GM19395 (cell line): ENCODE measurements around the gene BAIAP2L1.
"Not testable (repeated sequence)": the region's sequence is repeated elsewhere in the genome, so short reads cannot be mapped to it uniquely, and the experiment has no call there.

Source experiments
- ATAC-seq: cut with Tn5 transposase; IDR thresholded peaks from one replicate; pipeline ENCODE4 v1.9.1; 2021; ENCODE audit warnings: mild to moderate bottlenecking, moderate library complexity; ENCODE audit not compliant: unreplicated experiment

Gene BAIAP2L1

DNA sequence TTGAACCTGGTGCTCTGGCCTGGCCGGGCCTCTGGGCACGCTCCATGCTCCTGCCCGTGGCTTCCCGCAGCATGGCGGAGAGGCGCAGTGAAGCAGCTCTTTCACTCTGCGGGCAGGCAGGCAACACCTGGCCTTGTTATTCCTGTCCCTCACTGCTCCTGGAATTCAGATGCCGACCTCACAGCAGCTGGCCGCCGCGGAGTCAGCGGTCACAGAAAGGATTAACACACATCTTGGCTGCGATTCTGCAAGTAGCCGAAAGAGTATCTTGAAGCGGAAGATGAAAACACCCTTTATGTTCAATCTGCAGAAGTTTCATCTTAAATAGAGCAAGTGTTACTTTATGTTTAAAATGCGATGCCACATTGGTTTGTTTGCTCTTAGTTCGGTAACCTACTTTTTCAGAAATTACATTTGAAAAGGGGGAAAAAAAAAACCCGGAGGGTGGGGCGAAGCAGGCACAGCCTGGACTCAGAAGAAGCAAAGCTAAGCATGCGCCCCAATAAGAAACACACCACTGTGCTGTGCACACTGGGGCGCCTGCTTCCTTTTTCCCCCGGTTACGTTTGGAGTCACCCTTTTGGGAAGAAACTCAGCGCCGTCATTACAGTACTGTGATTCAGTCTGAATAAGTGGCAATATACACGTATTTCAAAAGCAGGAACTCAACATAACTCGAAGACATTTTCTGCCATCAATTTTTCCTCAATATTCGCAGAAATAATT is 77.1 kb downstream of the BAIAP2L1 start:
- no peak for ATAC-seq

DNA sequence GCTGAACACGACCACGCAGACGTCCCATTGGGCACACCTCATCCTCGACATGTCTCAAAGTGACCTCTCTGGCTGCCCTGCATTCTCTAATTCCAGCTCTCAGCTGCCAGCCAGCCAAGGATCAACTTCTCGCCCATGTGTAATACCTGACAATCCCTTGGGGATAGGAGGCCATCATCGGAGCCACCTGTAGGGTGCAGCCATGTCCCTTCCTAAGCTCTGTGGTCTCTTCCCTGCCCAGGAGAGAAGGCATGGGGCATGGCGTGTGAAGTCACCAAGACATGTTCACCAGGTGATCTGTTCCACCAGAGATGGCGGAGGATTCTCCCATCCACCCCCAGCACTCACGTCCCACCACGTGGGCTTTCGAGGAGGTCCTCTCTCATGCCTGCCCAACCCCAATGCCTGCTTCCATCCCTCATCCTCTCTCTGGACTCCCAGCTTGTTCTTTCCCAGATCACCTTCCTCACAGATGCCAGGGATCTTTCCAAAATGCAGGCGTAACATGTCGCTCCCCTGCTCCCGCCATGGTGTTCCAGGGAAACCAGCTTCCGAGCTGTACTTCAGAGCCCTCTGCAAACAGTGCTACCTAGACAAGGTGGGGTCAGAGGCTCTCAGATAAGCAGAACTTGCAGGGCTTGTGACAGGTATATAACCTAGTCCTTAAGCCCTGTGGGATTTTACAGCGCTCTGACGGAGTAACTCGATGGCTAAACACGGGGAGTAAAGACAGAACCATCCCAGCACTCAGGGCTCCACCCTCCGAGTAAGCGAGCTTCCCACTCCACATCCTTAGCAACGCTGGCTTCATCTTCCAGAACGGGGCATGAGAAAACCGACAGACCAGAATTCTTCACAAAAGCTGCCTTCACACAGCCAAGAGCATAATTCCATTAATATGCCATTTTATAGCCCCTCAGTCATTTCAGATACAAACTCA is 78.3 kb downstream of the BAIAP2L1 start:
- no peak for ATAC-seq

DNA sequence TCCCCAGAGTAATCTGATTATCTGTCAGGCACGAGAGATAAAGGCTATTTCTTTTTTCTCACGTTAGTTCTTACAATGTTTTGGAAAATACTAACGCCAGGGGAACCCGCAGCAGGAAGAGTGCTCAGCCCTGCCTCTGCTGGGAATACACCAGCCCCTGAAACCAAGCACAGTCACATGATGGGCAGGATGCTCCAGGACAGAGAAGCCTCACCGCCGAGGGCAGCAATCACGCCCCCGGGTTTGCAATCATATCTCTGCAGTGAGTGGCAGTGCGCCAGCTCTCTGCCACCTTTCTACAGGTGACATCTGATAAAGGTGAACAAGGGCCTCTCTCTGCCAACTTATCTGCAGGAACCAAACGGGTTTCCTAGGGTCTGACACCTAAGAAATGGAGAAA is 79.6 kb downstream of the BAIAP2L1 start:
- no peak for ATAC-seq

DNA sequence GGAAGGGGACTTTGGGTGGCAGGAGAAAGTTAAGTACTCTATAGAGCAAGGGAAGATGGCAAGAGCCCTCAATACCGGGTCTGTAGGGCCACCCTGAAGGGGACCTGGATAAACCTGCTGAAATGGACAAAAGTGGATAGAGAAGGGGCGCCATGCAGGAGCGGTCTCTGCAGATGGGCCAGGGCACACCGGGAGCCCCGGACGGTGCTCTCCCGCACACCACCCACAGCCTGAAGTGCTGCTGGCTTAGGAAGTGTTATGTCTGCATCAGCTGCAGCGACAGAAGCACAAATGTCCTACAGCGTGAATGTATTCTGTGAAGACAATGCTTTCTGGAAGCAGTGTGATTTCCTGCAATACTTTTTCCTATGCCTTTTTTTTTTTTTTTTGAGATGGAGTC is 81.7 kb downstream of the BAIAP2L1 start:
- ATAC-seq: no peak

DNA sequence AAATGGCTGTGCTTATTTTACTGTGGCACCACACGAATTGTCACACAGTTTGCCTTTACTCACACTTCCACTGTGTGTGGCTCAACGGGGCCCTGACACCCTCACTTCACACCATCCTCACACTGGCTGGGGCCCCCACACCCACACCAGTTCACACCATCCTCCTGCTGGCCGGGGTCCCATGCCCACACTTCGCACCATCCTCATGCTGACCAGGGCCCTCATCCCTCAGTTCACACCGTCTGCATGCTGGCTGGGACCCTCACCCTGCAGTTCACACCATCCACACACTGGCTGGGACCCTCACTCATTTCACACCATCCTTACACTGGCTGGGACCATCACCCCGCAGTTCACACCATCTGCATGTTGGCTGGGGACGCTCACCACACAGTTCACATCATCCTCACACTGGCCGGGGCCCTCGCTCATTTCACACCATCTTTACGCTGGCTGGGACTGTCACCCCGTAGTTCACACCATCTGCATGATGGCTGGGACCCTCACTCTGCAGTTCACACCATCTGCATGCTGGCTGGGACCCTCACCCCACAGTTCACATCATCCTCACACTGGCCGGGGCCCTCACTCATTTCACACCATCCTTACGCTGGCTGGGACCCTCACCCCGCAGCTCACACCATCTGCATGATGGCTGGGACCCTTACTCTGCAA is 83.4 kb downstream of the BAIAP2L1 start:
- ATAC-seq: no peak

GRCh38 chr7:98315994-98316527 is 84.8 kb downstream of the BAIAP2L1 start:
- not testable (repeated sequence) for ATAC-seq

GRCh38 chr7:98315318-98315993 is 85.4 kb downstream of the BAIAP2L1 start:
- ATAC-seq: peak; percentile 73

DNA sequence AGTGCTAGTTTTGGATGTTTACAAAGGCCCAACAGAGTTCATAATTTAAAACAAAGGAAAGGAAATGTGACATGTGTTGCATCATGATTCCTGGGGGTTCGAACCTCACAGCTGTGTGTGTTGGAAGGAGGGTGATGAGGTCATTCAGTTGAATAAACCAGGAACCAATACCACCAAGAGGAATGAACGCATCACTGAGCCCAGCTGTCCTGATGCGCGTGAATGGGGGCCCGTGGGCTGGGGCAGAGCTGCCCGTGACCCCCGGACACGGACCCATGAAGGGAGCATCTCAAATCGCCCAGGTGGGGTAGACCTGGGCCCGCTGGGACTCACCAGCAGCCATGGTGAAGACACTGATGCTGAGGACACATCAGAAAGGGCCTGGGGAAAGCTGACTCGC is 86.4 kb downstream of the BAIAP2L1 start:
- ATAC-seq: peak; percentile 57

DNA sequence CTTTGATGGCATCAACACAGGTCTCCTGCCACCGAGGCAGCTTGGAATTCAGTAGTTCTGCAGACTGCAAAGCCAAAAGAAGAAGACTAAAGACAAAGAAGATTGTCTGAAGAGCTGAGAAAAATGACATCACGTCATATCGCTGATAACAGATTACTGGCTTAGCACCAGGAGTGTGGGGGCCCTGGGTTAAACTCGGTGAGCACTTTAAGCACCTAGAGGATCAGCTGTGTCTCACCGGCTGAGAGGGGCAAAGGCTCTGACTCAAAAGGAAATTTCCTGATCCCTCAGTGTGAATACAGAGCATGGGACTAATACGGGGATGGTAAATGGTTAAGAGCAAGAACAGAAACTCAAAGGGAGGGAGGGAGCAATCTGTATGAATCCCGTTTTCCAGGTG is 88.7 kb downstream of the BAIAP2L1 start:
- ATAC-seq: no peak

DNA sequence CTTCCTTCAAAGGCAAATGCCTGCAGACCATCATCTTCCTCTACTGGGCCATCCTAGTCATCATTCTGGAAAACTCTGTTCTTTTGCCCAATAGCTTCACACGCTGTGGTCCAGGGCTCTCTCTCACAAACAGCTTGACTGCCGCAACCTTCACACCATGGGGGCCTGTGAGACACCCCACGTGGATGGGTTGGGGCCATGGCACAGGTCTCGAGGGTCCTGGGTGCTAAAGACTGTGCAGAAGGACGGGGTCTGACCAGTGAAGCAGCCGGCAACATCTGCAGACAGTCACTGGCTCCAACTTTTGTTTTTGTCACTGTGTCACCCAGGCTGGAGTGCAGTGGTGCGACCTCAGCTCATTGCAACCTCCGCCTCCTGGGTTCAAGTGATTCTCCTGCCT is 91.3 kb downstream of the BAIAP2L1 start:
- ATAC-seq: no peak

GRCh38 chr7:98307971-98308466 is 92.9 kb downstream of the BAIAP2L1 start:
- no peak for ATAC-seq

- ATAC-seq: no peak
Observed at GRCh38 chr7:98305951-98306535, 94.8 kb downstream of the BAIAP2L1 start.

GRCh38 chr7:98303906-98304305 is 97.0 kb downstream of the BAIAP2L1 start:
- no peak for ATAC-seq

- no peak for ATAC-seq
Observed at GRCh38 chr7:98303176-98303865, 97.6 kb downstream of the BAIAP2L1 start.

DNA sequence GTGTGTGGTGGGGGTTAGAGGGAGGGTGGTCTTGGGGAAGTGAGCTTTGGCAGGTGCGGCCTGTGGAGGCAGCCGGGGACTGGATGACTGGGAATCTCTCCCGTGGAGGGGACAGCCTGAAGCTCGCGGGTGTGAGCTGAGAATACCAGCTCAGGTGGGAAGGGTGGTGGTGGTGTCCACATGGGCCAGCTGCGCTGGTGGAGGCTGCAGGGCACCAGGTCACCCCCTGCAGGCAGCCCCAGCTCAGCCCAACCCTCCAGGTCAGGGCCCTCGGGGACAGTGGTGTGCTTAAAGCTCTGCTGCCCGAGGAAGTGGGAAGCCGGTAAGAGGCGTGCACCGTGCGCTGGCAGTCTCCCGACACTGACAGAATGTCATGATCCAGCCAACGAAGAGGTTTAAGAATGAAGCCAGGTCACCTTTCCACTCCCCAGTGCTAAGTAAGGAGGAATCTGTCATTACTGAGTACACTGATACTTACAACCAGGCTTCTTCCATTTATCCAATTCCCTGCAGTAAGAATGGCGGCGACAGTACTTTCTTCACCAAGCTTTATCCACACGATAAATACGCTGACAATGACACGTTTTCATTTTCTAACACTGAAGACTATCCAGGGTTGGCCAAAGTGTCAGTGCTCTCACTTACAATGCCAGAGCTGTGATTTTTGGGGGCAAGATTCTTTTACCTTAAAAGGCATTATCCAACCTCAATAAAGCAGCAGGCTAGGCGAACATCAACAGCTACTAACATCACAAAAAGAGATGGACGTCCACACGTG is 99.0 kb downstream of the BAIAP2L1 start:
- ATAC-seq: no peak

DNA sequence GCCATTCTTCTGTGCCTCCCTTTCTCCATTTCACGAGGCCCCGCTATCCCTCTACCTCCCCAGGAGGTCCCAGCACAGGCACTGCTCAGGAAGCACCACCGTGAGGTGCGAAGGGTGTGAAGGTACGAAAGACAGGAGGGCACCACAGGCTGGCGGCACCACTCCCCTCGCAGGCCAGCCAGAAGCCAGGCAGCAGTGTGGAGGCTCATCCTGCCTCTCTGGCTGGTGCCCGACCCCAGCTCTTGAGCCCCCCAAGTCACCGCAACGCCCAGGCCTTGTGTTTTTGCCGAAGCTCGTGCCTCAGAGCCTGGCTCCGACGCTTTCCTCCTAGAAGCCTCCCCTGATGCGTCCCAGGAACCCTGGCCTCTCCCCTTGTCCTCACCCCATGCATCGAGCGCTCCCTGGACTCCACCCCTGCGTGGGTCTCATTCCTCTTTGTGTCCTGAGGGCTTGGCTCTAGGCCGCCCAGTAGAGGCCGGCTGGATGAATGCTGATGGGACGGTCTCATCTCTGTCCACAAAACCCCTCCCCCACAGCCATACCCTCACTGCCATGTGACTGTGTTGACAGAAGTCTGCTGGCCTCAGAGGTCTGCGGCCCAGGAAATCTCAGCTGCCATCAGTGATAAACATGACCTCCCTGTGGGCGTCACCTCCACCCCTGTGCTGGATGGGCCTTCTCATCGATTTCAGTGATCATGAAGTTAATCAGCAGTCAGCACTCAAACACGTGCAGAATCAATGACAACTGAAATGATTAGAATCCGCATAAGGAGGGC is 100.1 kb downstream of the BAIAP2L1 start:
- ATAC-seq: no peak

- ATAC-seq: no peak
Observed at GRCh38 chr7:98297626-98298286, 103.1 kb downstream of the BAIAP2L1 start.
